IMR-90 (cell line): Measurements from ENCODE around the gene TPD52L2. TPM values are rescaled to one million over a fixed set of nuclear protein-coding genes. Genes with fewer than 3 reads are reported as not detected.
A peak's percentile ranks its signal among the peaks of the same experiment; 100 is the strongest.

Experiments used
- ATAC-seq: fragments of 200-7000 bp; cut with Tn5 transposase; 2 replicates; pipeline ENCODE4 v1.9.1; 2020; ENCODE audit warnings: low read depth, mild to moderate bottlenecking, moderate library complexity
- BruUV-seq: library from RNA; stranded (reverse); fragments of 400-500 nt; replicated peaks from 2 replicates; lab custom pipeline; 2021; lab: Mats Ljungman, UMichigan
- CTCF ChIA-PET: fragments of 300-600 bp; formaldehyde crosslinking; extraction: SDS; loops from one replicate; lab custom pipeline; 2021; ENCODE audit warnings: antibody characterized with exemption; lab: Yijun Ruan, JAX
- POLR2A ChIA-PET: fragments of 300-600 bp; sonication (Branson Sonifier 250); formaldehyde crosslinking; loops from one replicate; lab custom pipeline; 2022; ENCODE audit warnings: antibody characterized with exemption; ENCODE audit not compliant: unreplicated experiment; lab: Charles Lee
- DNase-seq: peaks from one replicate; pipeline ENCODE4 v3.0.0; 2013
- H2AFZ ChIP-seq: replicated peaks from 2 replicates; pipeline ENCODE3; 2013; ENCODE audit warnings: low read length, mild to moderate bottlenecking; ENCODE audit not compliant: poor library complexity
- H2AK5ac ChIP-seq: 2 replicates; pipeline ENCODE4 v1.6.1; 2013; ENCODE audit warnings: low read depth, low read length, inconsistent platforms
- H2AK9ac ChIP-seq: replicated peaks from 2 replicates; pipeline ENCODE3; 2013; ENCODE audit warnings: mild to moderate bottlenecking, low read depth, low read length, moderate library complexity; ENCODE audit not compliant: poor library complexity
- H2BK120ac ChIP-seq: 2 replicates; pipeline ENCODE4 v1.6.1; 2013; ENCODE audit warnings: low read depth, low read length, inconsistent platforms
- H2BK15ac ChIP-seq: 3 replicates; pipeline ENCODE4 v1.6.1; 2013; ENCODE audit warnings: low read depth, low read length, inconsistent platforms
- H2BK20ac ChIP-seq: 2 replicates; pipeline ENCODE4 v1.6.1; 2013; ENCODE audit warnings: low read depth, mild to moderate bottlenecking, inconsistent platforms, low read length, moderate library complexity
- H2BK5ac ChIP-seq: 2 replicates; pipeline ENCODE4 v1.6.1; 2013; ENCODE audit warnings: mild to moderate bottlenecking, low read depth, low read length, inconsistent platforms; ENCODE audit not compliant: poor library complexity, severe bottlenecking
- H3K14ac ChIP-seq: replicated peaks from 2 replicates; pipeline ENCODE4 v1.6.1; 2013; ENCODE audit warnings: low read depth, low read length, inconsistent platforms
- H3K18ac ChIP-seq: 2 replicates; pipeline ENCODE4 v1.6.1; 2013; ENCODE audit warnings: low read depth, low read length, control low read depth
- H3K23ac ChIP-seq: 2 replicates; pipeline ENCODE4 v1.6.1; 2013; ENCODE audit warnings: low read depth, low read length, inconsistent platforms
- H3K27ac ChIP-seq: 2 replicates; pipeline ENCODE4 v1.5.1; 2013; ENCODE audit warnings: mild to moderate bottlenecking, control low read depth, low read length; ENCODE audit not compliant: insufficient read depth
- H3K27me3 ChIP-seq: 2 replicates; pipeline ENCODE4 v1.6.1; 2013; ENCODE audit warnings: low read length; ENCODE audit not compliant: control insufficient read depth, insufficient read depth
- H3K36me3 ChIP-seq: 2 replicates; pipeline ENCODE4 v1.6.1; 2013; ENCODE audit warnings: low read length, mixed read lengths; ENCODE audit not compliant: control insufficient read depth, insufficient read depth
- H3K4ac ChIP-seq: 2 replicates; pipeline ENCODE4 v1.6.1; 2013; ENCODE audit warnings: low read depth, low read length, inconsistent platforms
- H3K4me1 ChIP-seq: 2 replicates; pipeline ENCODE4 v1.6.1; 2013; ENCODE audit warnings: low read length, mixed read lengths; ENCODE audit not compliant: control insufficient read depth, insufficient read depth
- H3K4me2 ChIP-seq: 2 replicates; pipeline ENCODE4 v1.6.1; 2013; ENCODE audit warnings: low read depth, mild to moderate bottlenecking, control low read depth, low read length, moderate library complexity
- H3K4me3 ChIP-seq: 2 replicates; pipeline ENCODE4 v1.5.1; 2013; ENCODE audit warnings: low read depth, mild to moderate bottlenecking, control low read depth, low read length, moderate library complexity; ENCODE audit not compliant: insufficient read depth
- H3K56ac ChIP-seq: 2 replicates; pipeline ENCODE4 v1.6.1; 2013; ENCODE audit warnings: low read length, inconsistent platforms; ENCODE audit not compliant: insufficient read depth; ENCODE audit errors: extremely low read depth
- H3K79me1 ChIP-seq, 2 experiments: 2 replicates each; pipeline ENCODE4 v1.6.1; 2013; ENCODE audit warnings: low read length in 2 of 2, inconsistent platforms in 1 of 2, low read depth in 1 of 2
- H3K9ac ChIP-seq: 2 replicates; pipeline ENCODE4 v1.6.1; 2013; ENCODE audit warnings: low read depth, low read length, control low read depth
- H3K9me1 ChIP-seq: 2 replicates; pipeline ENCODE4 v1.6.1; 2013; ENCODE audit warnings: low read length, inconsistent platforms; ENCODE audit not compliant: insufficient read depth
- H3K9me3 ChIP-seq: 2 replicates; pipeline ENCODE4 v1.6.1; 2013; ENCODE audit warnings: low read length; ENCODE audit not compliant: control insufficient read depth, insufficient read depth
- H4K20me1 ChIP-seq: 2 replicates; pipeline ENCODE4 v1.6.1; 2013; ENCODE audit warnings: low read length, inconsistent platforms; ENCODE audit not compliant: insufficient read depth
- H4K5ac ChIP-seq: 2 replicates; pipeline ENCODE4 v1.6.1; 2013; ENCODE audit warnings: mild to moderate bottlenecking, low read depth, low read length, control low read depth
- H4K8ac ChIP-seq, 2 experiments: 2 replicates each; pipeline ENCODE4 v1.6.1; 2013; ENCODE audit warnings: low read depth in 2 of 2, low read length in 2 of 2, control low read depth in 1 of 2, inconsistent platforms in 1 of 2
- H4K91ac ChIP-seq: 2 replicates; pipeline ENCODE4 v1.6.1; 2013; ENCODE audit warnings: low read depth, low read length, inconsistent platforms; ENCODE audit not compliant: insufficient read depth
- CHD1 ChIP-seq: IDR thresholded peaks from 2 replicates; pipeline ENCODE4 v1.6.1; 2012; ENCODE audit warnings: low read depth, low read length, improper control_type of control experiment
- WGBS, 2 experiments: methylation state at CpG; one replicate each; pipeline versions ENCODE4 v1.1.5 to v1.1.7; 2013; ENCODE audit warnings: missing lambda C conversion rate in 2 of 2; ENCODE audit not compliant: insufficient read length in 1 of 2; ENCODE audit errors: extremely low coverage in 2 of 2; 5-methylcytosine and 5-hydroxymethylcytosine counted together
- dilution Hi-C: fragments of 300-500 bp; cut with HindIII; formaldehyde crosslinking; loops from one replicate; pipeline ENCODE4 v1.14.3; 2018; ENCODE audit warnings: low sequenced_read_pairs; ENCODE audit not compliant: unreplicated experiment
- in situ Hi-C: fragments of 300-500 bp; cut with MboI; formaldehyde crosslinking; loops from 3 replicates; pipeline ENCODE4 v1.14.3; 2019; ENCODE audit warnings: low sequenced_read_pairs, inconsistent platforms, mixed read lengths
- intact Hi-C: fragments of 100-400 bp; cut with micrococcal nuclease; formaldehyde crosslinking; loops from 2 replicates; pipeline ENCODE4 v1.10.0; 2022
- polyA plus RNA-seq, 3 experiments: library from polyadenylated mRNA; depleted of rRNA; stranded (reverse); fragments of >200 nt; gene quantifications; 2 replicates each; pipeline ENCODE4 v1.2.3, GENCODE V29; 2012; ENCODE audit warnings: low replicate concordance in 1 of 3
- total RNA-seq: library from RNA; depleted of rRNA; stranded (reverse); fragments of >200 nt; gene quantifications from 2 replicates; pipeline ENCODE4 v1.2.3, GENCODE V29; 2012

The TPD52L2 gene
- total and polyA plus RNA-seq, 2 of the 4 experiments (the other 2 are of a cell fraction): 113 to 189 TPM

DNA sequence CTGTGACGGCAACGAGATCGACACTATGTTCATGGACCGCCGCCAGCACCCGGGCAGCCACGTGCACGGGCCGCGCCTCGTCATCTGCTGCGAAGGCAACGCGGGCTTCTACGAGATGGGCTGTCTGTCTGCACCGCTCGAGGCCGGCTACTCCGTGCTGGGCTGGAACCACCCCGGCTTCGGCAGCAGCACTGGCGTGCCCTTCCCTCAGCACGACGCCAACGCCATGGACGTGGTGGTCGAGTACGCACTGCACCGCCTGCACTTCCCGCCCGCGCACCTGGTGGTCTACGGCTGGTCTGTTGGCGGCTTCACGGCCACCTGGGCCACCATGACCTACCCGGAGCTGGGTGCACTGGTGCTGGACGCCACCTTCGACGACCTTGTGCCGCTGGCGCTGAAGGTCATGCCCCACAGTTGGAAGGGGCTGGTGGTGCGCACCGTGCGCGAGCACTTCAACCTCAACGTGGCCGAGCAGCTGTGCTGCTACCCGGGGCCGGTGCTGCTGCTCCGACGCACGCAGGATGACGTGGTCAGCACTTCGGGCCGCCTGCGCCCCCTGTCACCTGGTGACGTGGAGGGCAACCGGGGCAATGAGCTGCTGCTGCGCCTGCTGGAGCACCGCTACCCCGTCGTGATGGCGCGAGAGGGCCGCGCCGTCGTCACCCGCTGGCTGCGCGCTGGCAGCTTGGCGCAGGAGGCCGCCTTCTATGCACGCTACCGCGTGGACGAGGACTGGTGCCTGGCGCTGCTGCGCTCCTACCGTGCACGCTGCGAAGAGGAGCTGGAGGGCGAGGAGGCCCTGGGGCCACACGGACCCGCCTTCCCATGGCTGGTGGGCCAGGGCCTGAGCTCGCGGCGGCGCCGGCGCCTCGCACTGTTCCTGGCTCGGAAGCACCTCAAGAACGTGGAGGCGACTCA lies 2.8 kb upstream of the TPD52L2 start:
- H3K14ac ChIP-seq: no peak overlapping the region
- no TSS peak for BruUV-seq
- H2BK120ac ChIP-seq: no peak overlapping the region
- H2BK20ac ChIP-seq: no peak overlapping the region
- in situ Hi-C loops: loop anchor here (10.0 kb wide), 2 partner anchors 157 to 327 kb away; partner anchors contain the start of genes ARFRP1, PTK6 and ZGPAT
- no peak overlapping the region for H3K4me3 ChIP-seq
- H2AK9ac ChIP-seq: no peak overlapping the region
- CTCF ChIA-PET: no interaction called here
- no peak overlapping the region for H2BK15ac ChIP-seq
- H3K9ac ChIP-seq: no peak overlapping the region
- no peak overlapping the region for H3K27ac ChIP-seq
- POLR2A ChIA-PET: no interaction called here
- H4K20me1 ChIP-seq: no peaks in the 10 kb centered on the region; the same call in 1 of the 2 replicates
- H3K56ac ChIP-seq: no peak overlapping the region
- H2AK5ac ChIP-seq: no peak overlapping the region
- H3K27me3 ChIP-seq: no peaks in the 10 kb centered on the region
- H3K4ac ChIP-seq: no peak overlapping the region
- H3K4me2 ChIP-seq: no peak overlapping the region
- peak overlapping the region; percentile 33 for H2AFZ ChIP-seq
- dilution Hi-C loops: no loop called here
- no peak overlapping the region for H4K5ac ChIP-seq
- H3K36me3 ChIP-seq: peaks cover 10% of the 10 kb centered on the region; the same call in 1 of the 2 replicates
- no peaks in the 10 kb centered on the region for H3K9me3 ChIP-seq
- no peak overlapping the region for H3K23ac ChIP-seq
- H3K9me1 ChIP-seq: no peaks in the 10 kb centered on the region; the same call in 1 of the 2 replicates
- peaks cover 11 to 36% of the 10 kb centered on the region in 2 experiments for H3K79me1 ChIP-seq
- no peak overlapping the region for H4K8ac ChIP-seq
- no peak for ATAC-seq
- TF ChIP-seq CHD1: no peak
- peaks cover 20% of the 10 kb centered on the region for H3K4me1 ChIP-seq
- no peak overlapping the region for H4K91ac ChIP-seq
- no peak overlapping the region for H2BK5ac ChIP-seq
- 99% methylated on average over 57 of the region's 95 CpGs; no CpG with 5 or more reads in 1 of the 2 experiments for WGBS, 2 experiments
- intact Hi-C loops: no loop called here
- DNase-seq: no peak
- H3K18ac ChIP-seq: no peak overlapping the region
